Measurements from ENCODE around the gene CEACAM7. TPM values are rescaled to one million over a fixed set of nuclear protein-coding genes. Genes with fewer than 3 reads are reported as not detected.

CEACAM7 gene
- not detected in 2 replicates for total RNA-seq

DNA sequence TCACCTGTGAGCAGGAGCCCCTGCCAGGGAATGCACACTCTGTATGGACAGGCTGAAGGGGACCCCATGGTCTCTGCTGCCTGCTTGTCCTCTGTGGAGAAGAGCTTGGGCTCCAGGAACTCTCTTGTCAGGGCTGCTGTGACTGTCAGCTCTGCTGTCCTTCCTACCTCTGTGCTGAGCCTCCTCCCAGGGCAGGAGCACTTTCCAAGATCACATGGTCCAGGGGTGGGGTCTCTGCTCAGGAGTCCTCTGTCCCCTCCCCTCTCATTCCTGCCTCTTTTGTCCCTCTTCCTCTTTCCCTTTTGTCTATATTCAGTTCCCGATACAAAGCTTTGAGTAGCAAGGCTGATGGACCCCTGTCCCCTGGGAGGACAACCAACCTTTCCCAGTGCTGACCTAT, at the start of gene CEACAM7:
Gene CEACAM7 (minus strand): TSS at position 173 of the 400 bp plus-strand sequence. CDS start 105 bp downstream, at position 68.
- Mint-ChIP-seq H3K4me3 (no peak within 1 kb of the TSS), H3K4me1 (no peaks in the 10 kb centered on the region), H3K27me3 (peaks cover 39% of the 10 kb centered on the region), H3K36me3 (ENCODE audit: low read depth) (no peaks in the 10 kb centered on the region), H3K9me3 (peaks cover 10% of the 10 kb centered on the region), H3K27ac (no peak within 1 kb of the TSS)
- intact Hi-C loops (cut with micrococcal nuclease): no loop called here
- ATAC-seq (ENCODE audit: low read depth) (no peak), DNase-seq (no peak)
- TF ChIP-seq, protein P1, sequence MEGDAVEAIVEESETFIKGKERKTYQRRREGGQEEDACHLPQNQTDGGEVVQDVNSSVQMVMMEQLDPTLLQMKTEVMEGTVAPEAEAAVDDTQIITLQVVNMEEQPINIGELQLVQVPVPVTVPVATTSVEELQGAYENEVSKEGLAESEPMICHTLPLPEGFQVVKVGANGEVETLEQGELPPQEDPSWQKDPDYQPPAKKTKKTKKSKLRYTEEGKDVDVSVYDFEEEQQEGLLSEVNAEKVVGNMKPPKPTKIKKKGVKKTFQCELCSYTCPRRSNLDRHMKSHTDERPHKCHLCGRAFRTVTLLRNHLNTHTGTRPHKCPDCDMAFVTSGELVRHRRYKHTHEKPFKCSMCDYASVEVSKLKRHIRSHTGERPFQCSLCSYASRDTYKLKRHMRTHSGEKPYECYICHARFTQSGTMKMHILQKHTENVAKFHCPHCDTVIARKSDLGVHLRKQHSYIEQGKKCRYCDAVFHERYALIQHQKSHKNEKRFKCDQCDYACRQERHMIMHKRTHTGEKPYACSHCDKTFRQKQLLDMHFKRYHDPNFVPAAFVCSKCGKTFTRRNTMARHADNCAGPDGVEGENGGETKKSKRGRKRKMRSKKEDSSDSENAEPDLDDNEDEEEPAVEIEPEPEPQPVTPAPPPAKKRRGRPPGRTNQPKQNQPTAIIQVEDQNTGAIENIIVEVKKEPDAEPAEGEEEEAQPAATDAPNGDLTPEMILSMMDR (IDR thresholded peaks at IDR 0.05): no peak
- POLR2A ChIA-PET: no interaction called here
- CTCF ChIA-PET: no interaction called here

DNA sequence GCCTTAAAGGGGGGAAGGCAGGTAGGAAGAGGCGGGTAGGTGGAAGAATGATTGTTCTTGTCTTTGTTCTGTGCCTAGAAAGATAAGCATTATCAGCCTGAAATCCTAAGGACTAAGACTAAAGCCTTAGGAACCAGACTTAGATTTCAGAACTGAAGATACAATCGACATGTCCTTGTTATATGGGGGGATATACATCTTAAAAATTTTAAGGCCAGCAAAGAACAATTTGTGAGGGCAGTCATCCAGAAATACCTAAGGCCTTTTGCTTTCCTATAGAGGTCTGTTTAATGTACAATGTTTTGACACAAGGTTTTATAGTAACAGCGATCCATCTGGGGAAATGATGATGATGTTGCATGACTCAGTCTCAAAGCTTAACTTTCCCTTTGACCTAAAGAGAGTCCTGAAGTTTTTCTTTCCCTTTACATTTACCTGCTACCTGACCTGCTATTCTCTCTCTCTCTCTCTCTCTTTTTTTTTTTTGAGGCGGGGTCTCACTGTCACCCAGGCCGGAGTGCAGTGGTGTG, 47.1 kb upstream of the CEACAM7 start:
- ChIA-PET POLR2A (no interaction called here), CTCF (interaction anchor here (1.6 kb wide), 1 partner anchor 18 kb away, joined by 4 read pairs; no protein-coding TSS in a partner anchor)
- DNase-seq: no peak

DNA sequence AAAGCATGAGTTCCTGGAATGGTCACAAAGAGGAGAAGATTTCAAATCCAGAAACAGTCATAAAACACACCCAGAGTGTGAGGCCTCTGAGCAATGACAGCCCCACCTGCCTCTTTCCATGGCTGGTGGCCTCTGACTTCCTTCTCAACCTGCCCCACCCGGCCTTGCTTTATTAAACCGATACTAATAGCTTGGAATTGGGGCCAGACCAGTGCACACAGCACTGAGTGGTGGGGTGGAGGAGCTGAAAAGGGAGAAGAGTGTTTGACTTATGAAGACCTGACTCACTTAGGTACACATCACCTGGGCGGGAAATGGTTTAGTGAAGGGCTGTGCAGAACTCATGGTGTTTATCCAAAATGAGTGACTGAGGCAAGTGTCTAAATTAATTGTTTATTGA, 46.5 kb upstream of the CEACAM7 start:
- H3K9me3 Mint-ChIP-seq: no peaks in the 10 kb centered on the region
- H3K4me1 Mint-ChIP-seq: no peaks in the 10 kb centered on the region
- H3K27me3 Mint-ChIP-seq: peaks cover 27% of the 10 kb centered on the region
- no peak overlapping the region for H3K4me3 Mint-ChIP-seq
- TF ChIP-seq, protein P1 (IDR thresholded peaks at IDR 0.05): no peak
- ChIA-PET CTCF (no interaction called here), POLR2A (no interaction called here)
- intact Hi-C loops (cut with micrococcal nuclease): no loop called here
- no peak for DNase-seq
- H3K27ac Mint-ChIP-seq: no peak overlapping the region
- no peak for ATAC-seq (ENCODE audit: low read depth)
- no peaks in the 10 kb centered on the region for H3K36me3 Mint-ChIP-seq (ENCODE audit: low read depth)

More for the DNA sequence above, 47.1 kb upstream of the CEACAM7 start:
- no peaks in the 10 kb centered on the region for H3K4me1 Mint-ChIP-seq
- peaks cover 29% of the 10 kb centered on the region for H3K27me3 Mint-ChIP-seq
- H3K9me3 Mint-ChIP-seq: no peaks in the 10 kb centered on the region
- intact Hi-C loops (cut with micrococcal nuclease): no loop called here
- no peaks in the 10 kb centered on the region for H3K36me3 Mint-ChIP-seq (ENCODE audit: low read depth)
- H3K4me3 Mint-ChIP-seq: no peak overlapping the region
- H3K27ac Mint-ChIP-seq: no peak overlapping the region
- TF ChIP-seq, protein P1 (IDR thresholded peaks at IDR 0.05): no peak
- no peak for ATAC-seq (ENCODE audit: low read depth)

DNA sequence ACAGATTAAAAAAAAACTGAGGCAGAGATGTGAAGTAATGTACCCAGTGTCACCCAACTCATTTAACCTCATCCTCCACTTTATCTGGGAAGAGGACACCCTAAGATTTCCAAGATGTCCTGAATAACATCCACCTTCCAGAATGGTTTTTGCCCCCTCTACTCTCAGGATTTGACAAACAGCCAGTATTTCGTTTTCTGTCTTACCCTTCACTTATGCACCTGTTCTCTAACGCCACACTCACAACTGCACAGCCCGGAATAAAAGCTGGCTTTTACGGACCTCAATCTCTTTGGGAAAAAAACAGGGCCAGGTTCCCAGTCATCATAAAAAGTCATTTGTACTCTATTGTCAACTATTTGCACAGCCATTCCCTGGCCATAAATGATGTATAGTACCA, 46.1 kb upstream of the CEACAM7 start:
- no peaks in the 10 kb centered on the region for H3K4me1 Mint-ChIP-seq
- H3K27ac Mint-ChIP-seq: no peak overlapping the region
- intact Hi-C loops (cut with micrococcal nuclease): no loop called here
- DNase-seq (no peak), ATAC-seq (ENCODE audit: low read depth) (no peak)
- TF ChIP-seq, protein P1 (IDR thresholded peaks at IDR 0.05): no peak
- no peaks in the 10 kb centered on the region for H3K36me3 Mint-ChIP-seq (ENCODE audit: low read depth)
- no peaks in the 10 kb centered on the region for H3K9me3 Mint-ChIP-seq
- peaks cover 26% of the 10 kb centered on the region for H3K27me3 Mint-ChIP-seq
- H3K4me3 Mint-ChIP-seq: no peak overlapping the region
- POLR2A ChIA-PET: no interaction called here
- CTCF ChIA-PET: no interaction called here

DNA sequence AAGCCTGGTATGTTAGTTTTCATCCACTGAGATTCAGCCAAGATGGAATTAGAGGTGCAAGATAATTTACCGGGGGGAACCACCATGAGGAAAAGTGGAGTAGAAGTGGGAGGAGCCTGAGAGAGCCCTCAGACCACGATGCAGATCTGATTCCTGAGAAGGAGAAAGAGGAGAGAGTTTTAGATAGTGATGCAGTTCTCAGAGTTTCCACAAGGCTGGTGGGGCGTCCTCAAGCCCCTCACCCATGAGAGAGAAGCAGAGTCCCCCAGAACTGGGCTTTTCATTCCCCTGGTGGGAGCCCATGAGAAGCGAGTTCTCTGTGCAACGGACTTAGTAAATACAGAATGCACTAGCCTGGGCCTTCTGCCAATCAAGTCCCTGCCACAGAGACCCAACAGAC, 38.4 kb upstream of the CEACAM7 start:
- TF ChIP-seq, protein P1 (IDR thresholded peaks at IDR 0.05): no peak
- intact Hi-C loops (cut with micrococcal nuclease): no loop called here
- peaks cover 23% of the 10 kb centered on the region for H3K27me3 Mint-ChIP-seq
- no peaks in the 10 kb centered on the region for H3K9me3 Mint-ChIP-seq
- CTCF ChIA-PET: no interaction called here
- no peak for DNase-seq
- H3K4me3 Mint-ChIP-seq: no peak overlapping the region
- no peaks in the 10 kb centered on the region for H3K4me1 Mint-ChIP-seq
- POLR2A ChIA-PET: no interaction called here
- H3K27ac Mint-ChIP-seq: no peak overlapping the region
- no peaks in the 10 kb centered on the region for H3K36me3 Mint-ChIP-seq (ENCODE audit: low read depth)
- ATAC-seq (ENCODE audit: low read depth): no peak
